Stimulated activated CD4-positive, alpha-beta T cell treated with anti-CD3 and anti-CD28 coated beads, Interleukin-1b, Interleukin-23, amount 100 ng/mL, for 48 hours (primary cell): ENCODE measurements around the gene HLA-B.

ENCODE experiments used
- DNase-seq: peaks from one replicate; pipeline ENCODE4 v3.0.0-alpha.2; 2020

HLA-B gene

GRCh38 chr6:31351401-31352309, 5.3 kb downstream of the HLA-B start:
- no peak for DNase-seq

GRCh38 chr6:31351033-31351380, 6.0 kb downstream of the HLA-B start:
- no peak for DNase-seq

- DNase-seq: no peak
Measured at GRCh38 chr6:31350196-31351032, 6.6 kb downstream of the HLA-B start.

- DNase-seq: no peak
Measured at GRCh38 chr6:31349301-31349700, 7.7 kb downstream of the HLA-B start.

- DNase-seq: no peak
Measured at GRCh38 chr6:31345026-31345730, 11.8 kb downstream of the HLA-B start.

- no peak for DNase-seq
Measured at GRCh38 chr6:31340228-31340627, 16.8 kb downstream of the HLA-B start.

- no peak for DNase-seq
Measured at GRCh38 chr6:31339210-31339609, 17.8 kb downstream of the HLA-B start.

- no peak for DNase-seq
Measured at GRCh38 chr6:31336896-31337496, 20.0 kb downstream of the HLA-B start.

GRCh38 chr6:31332637-31333602, 24.1 kb downstream of the HLA-B start:
- peak; percentile 30 for DNase-seq

GRCh38 chr6:31328355-31328960, 28.5 kb downstream of the HLA-B start:
- DNase-seq: no peak

GRCh38 chr6:31321820-31322219, 35.2 kb downstream of the HLA-B start:
- DNase-seq: no peak

- no peak for DNase-seq
Measured at GRCh38 chr6:31321005-31321707, 35.8 kb downstream of the HLA-B start.

GRCh38 chr6:31317036-31317435, 39.9 kb downstream of the HLA-B start:
- no peak for DNase-seq

GRCh38 chr6:31309641-31310040, 47.3 kb downstream of the HLA-B start:
- no peak for DNase-seq

- no peak for DNase-seq
Measured at GRCh38 chr6:31308845-31309175, 48.2 kb downstream of the HLA-B start.

GRCh38 chr6:31308050-31308844, 48.7 kb downstream of the HLA-B start:
- DNase-seq: peak; percentile 68

- DNase-seq: no peak
Measured at GRCh38 chr6:31307669-31308049, 49.3 kb downstream of the HLA-B start.

- DNase-seq: no peak
Measured at GRCh38 chr6:31305703-31306219, 51.2 kb downstream of the HLA-B start.

- DNase-seq: no peak
Measured at GRCh38 chr6:31304683-31305082, 52.3 kb downstream of the HLA-B start.
